ENCODE results near the gene SERAC1.
"Not testable (repeated sequence)": the region's sequence is repeated elsewhere in the genome, so short reads cannot be mapped to it uniquely, and the experiment has no call there.

Gene SERAC1

GRCh38 chr6:158172001-158172400 lies 3.9 kb upstream of the SERAC1 start:
- Histone ChIP-seq H4K20me1 (ENCODE audit: insufficient read depth, low read length) (no peaks in the 10 kb centered on the region), H2AFZ (ENCODE audit: low read length) (no peak overlapping the region), H3K27ac (ENCODE audit: low read depth, low read length, poor library complexity, severe bottlenecking) (no peak overlapping the region), H3K79me2 (ENCODE audit: insufficient read depth, low read length) (no peaks in the 10 kb centered on the region), H3K36me3 (ENCODE audit: insufficient read depth, low read length) (no peaks in the 10 kb centered on the region), H3K9me3 (ENCODE audit: low read length) (no peaks in the 10 kb centered on the region), H3K27me3 (ENCODE audit: insufficient read depth, low read length) (no peaks in the 10 kb centered on the region), H3K9ac (ENCODE audit: low read length) (no peak overlapping the region), H3K9me2 (ENCODE audit: low read depth, low read length) (no peaks in the 10 kb centered on the region), H3K4me2 (ENCODE audit: low read length) (no peak overlapping the region), H3K4me1 (ENCODE audit: insufficient read depth, low read length, severe bottlenecking) (peaks cover 11% of the 10 kb centered on the region), H3F3A (ENCODE audit: insufficient read depth, low read length) (no peaks in the 10 kb centered on the region), H3K4me3 (ENCODE audit: low read depth, low read length, poor library complexity, severe bottlenecking) (no peak overlapping the region)
- TF ChIP-seq, protein P1, sequence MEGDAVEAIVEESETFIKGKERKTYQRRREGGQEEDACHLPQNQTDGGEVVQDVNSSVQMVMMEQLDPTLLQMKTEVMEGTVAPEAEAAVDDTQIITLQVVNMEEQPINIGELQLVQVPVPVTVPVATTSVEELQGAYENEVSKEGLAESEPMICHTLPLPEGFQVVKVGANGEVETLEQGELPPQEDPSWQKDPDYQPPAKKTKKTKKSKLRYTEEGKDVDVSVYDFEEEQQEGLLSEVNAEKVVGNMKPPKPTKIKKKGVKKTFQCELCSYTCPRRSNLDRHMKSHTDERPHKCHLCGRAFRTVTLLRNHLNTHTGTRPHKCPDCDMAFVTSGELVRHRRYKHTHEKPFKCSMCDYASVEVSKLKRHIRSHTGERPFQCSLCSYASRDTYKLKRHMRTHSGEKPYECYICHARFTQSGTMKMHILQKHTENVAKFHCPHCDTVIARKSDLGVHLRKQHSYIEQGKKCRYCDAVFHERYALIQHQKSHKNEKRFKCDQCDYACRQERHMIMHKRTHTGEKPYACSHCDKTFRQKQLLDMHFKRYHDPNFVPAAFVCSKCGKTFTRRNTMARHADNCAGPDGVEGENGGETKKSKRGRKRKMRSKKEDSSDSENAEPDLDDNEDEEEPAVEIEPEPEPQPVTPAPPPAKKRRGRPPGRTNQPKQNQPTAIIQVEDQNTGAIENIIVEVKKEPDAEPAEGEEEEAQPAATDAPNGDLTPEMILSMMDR (IDR thresholded peaks at IDR 0.05; ENCODE audit: low read length), result no peak
- no peak for TF ChIP-seq EZH2 (IDR thresholded peaks at IDR 0.05; ENCODE audit: borderline replicate concordance, low read length)

DNA sequence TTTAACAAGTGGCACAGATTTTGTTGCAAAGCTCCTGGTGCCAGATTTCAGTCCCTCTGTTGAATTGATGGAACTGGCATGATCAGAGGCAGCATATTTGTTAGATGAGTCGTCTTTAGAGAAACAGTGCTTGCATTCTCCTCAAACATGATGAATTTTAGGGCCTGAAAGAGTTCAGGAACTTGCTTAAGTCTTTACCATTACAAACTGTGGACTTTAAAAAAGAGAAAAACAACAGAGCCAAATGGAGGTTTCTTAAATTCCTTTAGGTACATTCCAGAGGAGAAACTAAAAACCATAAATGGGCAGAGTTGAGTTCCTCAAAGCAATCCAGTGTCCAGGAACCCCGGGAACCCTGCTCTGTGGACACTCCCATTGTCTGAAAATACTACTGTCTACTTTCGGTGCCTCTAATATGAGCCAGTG lies 2.6 kb upstream of the SERAC1 start:
- Histone ChIP-seq H3K79me2 (ENCODE audit: insufficient read depth, low read length) (no peaks in the 10 kb centered on the region), H3K9me2 (ENCODE audit: low read depth, low read length) (no peaks in the 10 kb centered on the region), H2AFZ (ENCODE audit: low read length) (no peak overlapping the region), H4K20me1 (ENCODE audit: insufficient read depth, low read length) (no peaks in the 10 kb centered on the region), H3K27me3 (ENCODE audit: insufficient read depth, low read length) (no peaks in the 10 kb centered on the region), H3K4me3 (ENCODE audit: low read depth, low read length, poor library complexity, severe bottlenecking) (no peak overlapping the region), H3K4me1 (ENCODE audit: insufficient read depth, low read length, severe bottlenecking) (peaks cover 13% of the 10 kb centered on the region), H3K27ac (ENCODE audit: low read depth, low read length, poor library complexity, severe bottlenecking) (no peak overlapping the region), H3K4me2 (ENCODE audit: low read length) (no peak overlapping the region), H3F3A (ENCODE audit: insufficient read depth, low read length) (no peaks in the 10 kb centered on the region), H3K9ac (ENCODE audit: low read length) (no peak overlapping the region), H3K36me3 (ENCODE audit: insufficient read depth, low read length) (no peaks in the 10 kb centered on the region), H3K9me3 (ENCODE audit: low read length) (no peaks in the 10 kb centered on the region)
- TF ChIP-seq, protein P1 (IDR thresholded peaks at IDR 0.05; ENCODE audit: low read length), result no peak
- TF ChIP-seq EZH2 (IDR thresholded peaks at IDR 0.05; ENCODE audit: borderline replicate concordance, low read length), result no peak

- not testable (repeated sequence) for H3K4me2 ChIP-seq (ENCODE audit: low read length); H3K9ac ChIP-seq (ENCODE audit: low read length); H3K4me3 ChIP-seq (ENCODE audit: low read depth, low read length, poor library complexity, severe bottlenecking); H4K20me1 ChIP-seq (ENCODE audit: insufficient read depth, low read length); H3K27ac ChIP-seq (ENCODE audit: low read depth, low read length, poor library complexity, severe bottlenecking); H3K36me3 ChIP-seq (ENCODE audit: insufficient read depth, low read length); H3K79me2 ChIP-seq (ENCODE audit: insufficient read depth, low read length); H3K9me3 ChIP-seq (ENCODE audit: low read length); H3F3A ChIP-seq (ENCODE audit: insufficient read depth, low read length); H3K27me3 ChIP-seq (ENCODE audit: insufficient read depth, low read length); H3K9me2 ChIP-seq (ENCODE audit: low read depth, low read length); H2AFZ ChIP-seq (ENCODE audit: low read length)
- peaks cover 13% of the 10 kb centered on the region for H3K4me1 ChIP-seq (ENCODE audit: insufficient read depth, low read length, severe bottlenecking)
Observed at GRCh38 chr6:158169634-158170033, 1.6 kb upstream of the SERAC1 start.

DNA sequence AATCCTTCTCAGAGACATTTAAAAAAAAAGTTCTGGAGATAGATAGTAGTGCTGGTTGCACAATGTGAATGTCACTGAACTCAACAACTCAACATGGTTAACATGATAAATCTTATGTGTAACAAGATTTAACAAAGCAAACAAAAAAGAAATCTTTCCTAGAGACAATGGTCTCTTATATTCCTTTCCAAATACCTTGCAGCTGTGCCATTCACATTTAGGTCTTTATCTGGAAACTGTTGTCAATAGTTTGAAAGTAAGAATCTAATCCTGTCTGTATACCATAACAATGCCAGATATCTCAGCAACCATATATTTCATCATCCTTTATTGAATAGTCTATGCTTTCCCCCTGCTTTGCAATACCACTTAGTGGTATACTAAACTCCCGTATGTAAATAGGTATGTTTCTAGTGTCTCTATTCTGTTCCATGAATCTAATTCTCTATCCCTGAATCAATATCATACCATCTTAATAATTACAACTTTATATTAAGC lies 2.1 kb downstream of the SERAC1 start:
- Histone ChIP-seq H3K79me2 (ENCODE audit: insufficient read depth, low read length) (no peaks in the 10 kb centered on the region), H3K27me3 (ENCODE audit: insufficient read depth, low read length) (no peaks in the 10 kb centered on the region), H3K4me3 (ENCODE audit: low read depth, low read length, poor library complexity, severe bottlenecking) (no peak overlapping the region), H4K20me1 (ENCODE audit: insufficient read depth, low read length) (no peaks in the 10 kb centered on the region), H3K9me3 (ENCODE audit: low read length) (no peaks in the 10 kb centered on the region), H3K27ac (ENCODE audit: low read depth, low read length, poor library complexity, severe bottlenecking) (no peak overlapping the region), H3F3A (ENCODE audit: insufficient read depth, low read length) (no peaks in the 10 kb centered on the region), H3K36me3 (ENCODE audit: insufficient read depth, low read length) (no peaks in the 10 kb centered on the region), H3K4me2 (ENCODE audit: low read length) (no peak overlapping the region), H3K9me2 (ENCODE audit: low read depth, low read length) (no peaks in the 10 kb centered on the region), H2AFZ (ENCODE audit: low read length) (no peak overlapping the region), H3K9ac (ENCODE audit: low read length) (no peak overlapping the region), H3K4me1 (ENCODE audit: insufficient read depth, low read length, severe bottlenecking) (peaks cover 13% of the 10 kb centered on the region)
- TF ChIP-seq, protein P1 (IDR thresholded peaks at IDR 0.05; ENCODE audit: low read length), result no peak
- TF ChIP-seq EZH2 (IDR thresholded peaks at IDR 0.05; ENCODE audit: borderline replicate concordance, low read length), result no peak
